Right atrium auricular region (tissue), 2 donors: ENCODE results near the gene LGI2. TPM values are rescaled to one million over a fixed set of nuclear protein-coding genes. Genes with fewer than 3 reads are reported as not detected.

Experiments used
- DNase-seq: peaks from one replicate; pipeline ENCODE4 v3.0.0-alpha.2; 2019; ENCODE audit warnings: low spot score
- H3K27ac ChIP-seq, 2 donors: fragments of 200-600 bp; sonication (generic); 1 replicate in 1 of 2; 2 replicates in 1 of 2; pipeline ENCODE4 v1.5.1; 2016 to 2019
- H3K27me3 ChIP-seq, 2 donors: fragments of 200-600 bp; sonication (generic); one replicate each; pipeline versions ENCODE4 v1.5.1 to v1.6.0; 2017 to 2019
- H3K36me3 ChIP-seq: fragments of 200-600 bp; sonication (generic); one replicate; pipeline ENCODE4 v1.5.1; 2016
- H3K4me1 ChIP-seq, 2 donors: fragments of 200-600 bp; sonication (generic); one replicate each; pipeline versions ENCODE4 v1.5.1 to v1.6.0; 2017 to 2019
- H3K4me3 ChIP-seq, 2 donors: fragments of 200-600 bp; sonication (generic); 1 replicate in 1 of 2; 2 replicates in 1 of 2; pipeline ENCODE4 v1.5.1; 2017 to 2019; ENCODE audit warnings: mild to moderate bottlenecking in 1 of 2, moderate library complexity in 1 of 2
- H3K9me3 ChIP-seq, 2 donors: fragments of 200-600 bp; sonication (generic); one replicate each; pipeline ENCODE4 v1.5.1; 2019
- total RNA-seq, 2 donors: library from RNA; depleted of rRNA; stranded (reverse); fragments of >200 nt; gene quantifications; one replicate each; pipeline ENCODE4 v1.1.0, GENCODE V29; 2016
- TF ChIP-seq, protein P1 (sequence below), 2 donors: fragments of 200-600 bp; sonication (generic); IDR thresholded peaks; one replicate each; pipeline ENCODE4 v1.5.1; 2019; ENCODE audit warnings: antibody characterized with exemption in 2 of 2

LGI2 gene
- total RNA-seq, 2 donors from 2014 or later = 1.1 to 1.9 TPM

DNA sequence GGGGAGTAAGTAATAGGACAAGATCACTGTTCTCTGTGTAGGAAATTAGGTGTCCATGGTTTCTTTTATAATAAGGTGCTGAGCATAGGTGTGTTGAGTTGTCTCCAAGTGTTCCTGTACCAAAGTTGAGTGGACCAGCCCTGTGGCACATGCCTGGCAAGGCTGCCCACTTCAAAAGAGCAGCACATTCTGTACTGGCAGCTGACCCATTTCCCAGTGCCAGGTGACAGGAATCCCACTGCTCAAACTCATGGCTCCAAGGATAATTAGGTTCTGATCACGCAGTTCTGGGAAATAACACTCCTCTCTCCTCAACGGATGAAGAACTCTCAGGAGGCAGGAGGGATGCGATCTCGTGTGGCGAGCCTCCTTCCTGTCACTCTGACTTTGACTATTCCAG is 12.8 kb upstream of the LGI2 start:
- H3K9me3 ChIP-seq = no peaks in the 10 kb centered on the region
- no peak overlapping the region for H3K27ac ChIP-seq
- H3K36me3 ChIP-seq = no peaks in the 10 kb centered on the region
- H3K4me3 ChIP-seq = no peak overlapping the region
- H3K27me3 ChIP-seq = no peaks in the 10 kb centered on the region
- no peak for DNase-seq
- no peaks in the 10 kb centered on the region for H3K4me1 ChIP-seq
- TF ChIP-seq, protein P1, sequence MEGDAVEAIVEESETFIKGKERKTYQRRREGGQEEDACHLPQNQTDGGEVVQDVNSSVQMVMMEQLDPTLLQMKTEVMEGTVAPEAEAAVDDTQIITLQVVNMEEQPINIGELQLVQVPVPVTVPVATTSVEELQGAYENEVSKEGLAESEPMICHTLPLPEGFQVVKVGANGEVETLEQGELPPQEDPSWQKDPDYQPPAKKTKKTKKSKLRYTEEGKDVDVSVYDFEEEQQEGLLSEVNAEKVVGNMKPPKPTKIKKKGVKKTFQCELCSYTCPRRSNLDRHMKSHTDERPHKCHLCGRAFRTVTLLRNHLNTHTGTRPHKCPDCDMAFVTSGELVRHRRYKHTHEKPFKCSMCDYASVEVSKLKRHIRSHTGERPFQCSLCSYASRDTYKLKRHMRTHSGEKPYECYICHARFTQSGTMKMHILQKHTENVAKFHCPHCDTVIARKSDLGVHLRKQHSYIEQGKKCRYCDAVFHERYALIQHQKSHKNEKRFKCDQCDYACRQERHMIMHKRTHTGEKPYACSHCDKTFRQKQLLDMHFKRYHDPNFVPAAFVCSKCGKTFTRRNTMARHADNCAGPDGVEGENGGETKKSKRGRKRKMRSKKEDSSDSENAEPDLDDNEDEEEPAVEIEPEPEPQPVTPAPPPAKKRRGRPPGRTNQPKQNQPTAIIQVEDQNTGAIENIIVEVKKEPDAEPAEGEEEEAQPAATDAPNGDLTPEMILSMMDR (IDR thresholded peaks at IDR 0.05) = no peak

- H3K27ac ChIP-seq = no peak overlapping the region
- peaks cover 0 to 15% of the 10 kb centered on the region in 2 donors for H3K4me1 ChIP-seq
- TF ChIP-seq, protein P1 (IDR thresholded peaks at IDR 0.05) = no peak
- no peak overlapping the region for H3K4me3 ChIP-seq
- DNase-seq = no peak
- no peaks in the 10 kb centered on the region for H3K9me3 ChIP-seq
- no peaks in the 10 kb centered on the region for H3K27me3 ChIP-seq
- no peaks in the 10 kb centered on the region for H3K36me3 ChIP-seq
These were observed 2.8 kb upstream of the LGI2 start for GRCh38 chr4:25033526-25033925.

DNA sequence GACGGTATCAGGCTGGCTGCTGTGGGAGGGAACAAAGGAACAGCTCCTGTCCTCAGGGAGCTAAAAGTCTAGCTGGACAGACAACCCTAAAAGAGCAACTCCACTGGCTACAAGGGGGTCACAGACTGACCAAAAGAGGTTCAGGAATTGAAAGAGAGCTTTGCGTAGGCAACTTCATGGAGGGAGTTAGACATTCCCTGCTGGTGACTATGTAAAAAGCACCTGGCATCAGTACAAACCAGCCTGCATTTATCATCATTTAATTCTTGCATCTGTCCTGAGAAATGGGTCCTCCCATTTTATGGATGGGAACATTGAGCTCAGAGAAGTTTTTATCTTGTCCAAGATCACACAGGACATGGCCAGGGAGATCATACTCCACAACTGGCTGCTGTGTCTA is 1.4 kb upstream of the LGI2 start:
- H3K36me3 ChIP-seq = no peaks in the 10 kb centered on the region
- TF ChIP-seq, protein P1 (IDR thresholded peaks at IDR 0.05) = no peak
- DNase-seq = no peak
- no peak overlapping the region for H3K4me3 ChIP-seq
- H3K9me3 ChIP-seq = no peaks in the 10 kb centered on the region
- H3K27ac ChIP-seq = no peak overlapping the region
- no peaks in the 10 kb centered on the region for H3K27me3 ChIP-seq
- peaks cover 0 to 15% of the 10 kb centered on the region in 2 donors for H3K4me1 ChIP-seq

DNA sequence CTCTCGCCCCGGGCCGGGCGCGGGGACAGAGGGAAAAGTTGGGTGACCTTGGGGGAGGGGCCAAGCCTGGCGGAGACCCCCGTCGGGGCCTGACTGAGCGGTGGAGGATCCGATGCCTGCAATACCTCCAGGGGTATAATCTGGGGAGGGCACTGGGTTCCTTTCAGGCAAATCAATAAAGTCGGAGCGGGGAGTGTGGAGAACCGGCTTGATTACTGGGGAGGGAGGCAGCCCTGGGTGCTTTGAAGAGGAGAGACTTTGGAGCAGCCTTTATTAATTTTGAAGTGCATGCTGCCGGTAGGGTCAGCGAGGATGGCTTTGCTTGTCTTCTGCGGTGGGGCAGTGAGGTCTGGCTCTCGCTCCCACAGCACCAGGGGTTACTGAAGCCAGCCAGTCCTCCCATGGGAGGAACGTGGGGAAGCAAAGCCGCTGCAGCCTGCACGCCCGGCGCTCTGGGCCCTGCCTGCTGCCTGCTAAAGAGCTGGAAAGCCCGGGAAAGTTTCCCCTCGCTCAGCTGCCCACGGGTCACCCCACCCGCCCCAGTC is 403 bp upstream of the LGI2 start:
- DNase-seq = no peak
- no peaks in the 10 kb centered on the region for H3K9me3 ChIP-seq
- H3K27ac ChIP-seq = peak overlapping the region; percentile 55 to 58
- TF ChIP-seq, protein P1 (IDR thresholded peaks at IDR 0.05) = no peak
- H3K36me3 ChIP-seq = no peaks in the 10 kb centered on the region
- H3K4me1 ChIP-seq = peaks cover 0 to 15% of the 10 kb centered on the region in 2 donors
- H3K27me3 ChIP-seq = no peaks in the 10 kb centered on the region
- H3K4me3 ChIP-seq = peak overlapping the region; percentile 44 to 65

GRCh38 chr4:25029479-25030276 is 1.1 kb downstream of the LGI2 start:
- TF ChIP-seq, protein P1 (IDR thresholded peaks at IDR 0.05) = no peak
- no peak for DNase-seq
- peaks cover 0 to 15% of the 10 kb centered on the region in 2 donors for H3K4me1 ChIP-seq
- no peaks in the 10 kb centered on the region for H3K36me3 ChIP-seq
- H3K4me3 ChIP-seq = peak overlapping the region; percentile 44 to 65
- no peaks in the 10 kb centered on the region for H3K27me3 ChIP-seq
- H3K27ac ChIP-seq = peak overlapping the region in 1 of 2 donors; percentile 46
- H3K9me3 ChIP-seq = no peaks in the 10 kb centered on the region
